Osteoblast (primary cell): ENCODE data around the gene RCOR2. TPM values are rescaled to one million over a fixed set of nuclear protein-coding genes. Genes with fewer than 3 reads are reported as not detected.

Experiments used
- DNase-seq: peaks from one replicate; pipeline ENCODE4 v3.0.0; 2011; ENCODE audit warnings: low spot score, mixed read lengths; ENCODE audit not compliant: insufficient read length; ENCODE audit errors: missing footprints
- H2AFZ ChIP-seq: 2 replicates; pipeline ENCODE4 v1.6.0; 2011; ENCODE audit warnings: mild to moderate bottlenecking, low read length
- H3K27ac ChIP-seq: 2 replicates; pipeline ENCODE4 v1.5.1; 2011; ENCODE audit warnings: mild to moderate bottlenecking, low read depth, low read length, moderate library complexity
- H3K27me3 ChIP-seq: 2 replicates; pipeline ENCODE4 v1.6.0; 2012; ENCODE audit warnings: mild to moderate bottlenecking, control low read depth, inconsistent platforms, low read length, moderate library complexity; ENCODE audit not compliant: insufficient read depth
- H3K36me3 ChIP-seq: 2 replicates; pipeline ENCODE4 v1.5.1; 2011; ENCODE audit warnings: mild to moderate bottlenecking, low read length, control low read depth, moderate library complexity; ENCODE audit not compliant: insufficient read depth
- H3K4me1 ChIP-seq: 2 replicates; pipeline ENCODE4 v1.5.1; 2011; ENCODE audit warnings: mild to moderate bottlenecking, low read length, control low read depth, moderate library complexity; ENCODE audit not compliant: insufficient read depth
- H3K4me2 ChIP-seq: 2 replicates; pipeline ENCODE4 v1.6.0; 2011; ENCODE audit warnings: mild to moderate bottlenecking, low read length; ENCODE audit not compliant: insufficient read depth
- H3K4me3 ChIP-seq: fragments of 200-600 bp; sonication (generic); 3 replicates; pipeline ENCODE4 v1.5.1; 2012; ENCODE audit warnings: mild to moderate bottlenecking, low read length, inconsistent platforms; ENCODE audit not compliant: insufficient read depth
- H3K79me2 ChIP-seq: 2 replicates; pipeline ENCODE4 v1.6.0; 2012; ENCODE audit warnings: mild to moderate bottlenecking, low read length, control low read depth, inconsistent platforms; ENCODE audit not compliant: insufficient read depth
- H3K9me3 ChIP-seq: 2 replicates; pipeline ENCODE4 v1.5.1; 2011; ENCODE audit warnings: low read depth, low read length, control low read depth
- H4K20me1 ChIP-seq: 2 replicates; pipeline ENCODE4 v1.6.0; 2012; ENCODE audit warnings: mild to moderate bottlenecking, low read length, control low read depth; ENCODE audit not compliant: insufficient read depth
- total RNA-seq: library from RNA; depleted of rRNA; stranded (reverse); fragments of >200 nt; gene quantifications from 2 replicates; pipeline ENCODE4 v1.2.3, GENCODE V29; 2012
- TF ChIP-seq, protein P1 (sequence below): IDR thresholded peaks from 2 replicates; pipeline ENCODE4 v1.5.1; 2011; ENCODE audit warnings: mild to moderate bottlenecking, low read depth, low read length, moderate library complexity; ENCODE audit errors: extremely low read depth

Gene RCOR2
- total RNA-seq, 1 donor, result under 0.01 TPM

- H3K27ac ChIP-seq, result peak overlapping the region; percentile 49
- TF ChIP-seq, protein P1, sequence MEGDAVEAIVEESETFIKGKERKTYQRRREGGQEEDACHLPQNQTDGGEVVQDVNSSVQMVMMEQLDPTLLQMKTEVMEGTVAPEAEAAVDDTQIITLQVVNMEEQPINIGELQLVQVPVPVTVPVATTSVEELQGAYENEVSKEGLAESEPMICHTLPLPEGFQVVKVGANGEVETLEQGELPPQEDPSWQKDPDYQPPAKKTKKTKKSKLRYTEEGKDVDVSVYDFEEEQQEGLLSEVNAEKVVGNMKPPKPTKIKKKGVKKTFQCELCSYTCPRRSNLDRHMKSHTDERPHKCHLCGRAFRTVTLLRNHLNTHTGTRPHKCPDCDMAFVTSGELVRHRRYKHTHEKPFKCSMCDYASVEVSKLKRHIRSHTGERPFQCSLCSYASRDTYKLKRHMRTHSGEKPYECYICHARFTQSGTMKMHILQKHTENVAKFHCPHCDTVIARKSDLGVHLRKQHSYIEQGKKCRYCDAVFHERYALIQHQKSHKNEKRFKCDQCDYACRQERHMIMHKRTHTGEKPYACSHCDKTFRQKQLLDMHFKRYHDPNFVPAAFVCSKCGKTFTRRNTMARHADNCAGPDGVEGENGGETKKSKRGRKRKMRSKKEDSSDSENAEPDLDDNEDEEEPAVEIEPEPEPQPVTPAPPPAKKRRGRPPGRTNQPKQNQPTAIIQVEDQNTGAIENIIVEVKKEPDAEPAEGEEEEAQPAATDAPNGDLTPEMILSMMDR, result no peak
- H3K36me3 ChIP-seq, result peaks cover 5% of the 10 kb centered on the region
- peak overlapping the region; percentile 52 for H3K4me2 ChIP-seq
- H3K79me2 ChIP-seq, result peaks cover 90% of the 10 kb centered on the region
- peaks cover 18% of the 10 kb centered on the region for H3K4me1 ChIP-seq
- peak; percentile 93 for DNase-seq
- no peaks in the 10 kb centered on the region for H3K9me3 ChIP-seq
- H2AFZ ChIP-seq, result no peak overlapping the region
- no peak overlapping the region for H3K4me3 ChIP-seq
- no peaks in the 10 kb centered on the region for H3K27me3 ChIP-seq
- peaks cover 59% of the 10 kb centered on the region for H4K20me1 ChIP-seq
Observed at GRCh38 chr11:63879598-63880402, 37.2 kb downstream of the RCOR2 start.

DNA sequence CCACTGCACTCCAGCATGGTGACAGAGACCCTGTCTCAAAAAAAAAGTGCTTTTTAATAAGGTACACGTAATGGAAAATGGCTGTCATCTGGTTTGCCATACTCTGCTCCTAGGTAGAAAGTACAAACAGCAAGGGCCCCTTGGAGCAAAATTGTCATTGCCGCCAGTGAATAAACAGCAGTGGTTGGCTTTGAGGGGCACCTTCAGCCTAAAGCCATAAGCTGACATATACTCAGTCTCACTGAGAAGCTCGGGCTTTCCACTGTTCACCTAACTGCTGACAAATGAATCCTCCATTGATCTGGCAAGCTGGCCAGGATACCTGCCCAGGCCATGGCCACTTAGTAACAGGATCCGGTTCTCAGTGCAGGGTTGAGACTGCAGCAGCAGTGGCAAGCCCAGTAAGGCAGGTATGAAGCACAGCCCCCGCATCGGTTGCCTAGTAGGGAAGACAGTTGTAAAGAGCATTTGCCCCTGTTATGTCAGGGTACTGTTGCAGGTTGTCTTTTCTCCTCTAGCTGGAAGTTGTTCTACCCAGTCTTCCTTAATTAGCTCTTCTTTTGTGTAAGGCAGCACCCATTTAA is 39.2 kb downstream of the RCOR2 start:
- Histone ChIP-seq H3K27me3 (no peaks in the 10 kb centered on the region), H4K20me1 (peaks cover 66% of the 10 kb centered on the region), H3K4me3 (no peak overlapping the region), H3K4me1 (peaks cover 23% of the 10 kb centered on the region), H3K36me3 (no peaks in the 10 kb centered on the region), H3K27ac (no peak overlapping the region), H3K79me2 (peaks cover 90% of the 10 kb centered on the region), H3K4me2 (no peak overlapping the region), H2AFZ (no peak overlapping the region), H3K9me3 (no peaks in the 10 kb centered on the region)
- no peak for DNase-seq
- TF ChIP-seq, protein P1, result no peak

GRCh38 chr11:63876616-63877015 is 40.3 kb downstream of the RCOR2 start:
- H4K20me1 ChIP-seq, result peaks cover 71% of the 10 kb centered on the region
- no peak for DNase-seq
- no peaks in the 10 kb centered on the region for H3K27me3 ChIP-seq
- no peak overlapping the region for H3K27ac ChIP-seq
- peaks cover 84% of the 10 kb centered on the region for H3K79me2 ChIP-seq
- H3K4me3 ChIP-seq, result no peak overlapping the region
- TF ChIP-seq, protein P1, result no peak
- H3K4me1 ChIP-seq, result peaks cover 34% of the 10 kb centered on the region
- H3K4me2 ChIP-seq, result no peak overlapping the region
- no peaks in the 10 kb centered on the region for H3K36me3 ChIP-seq
- H2AFZ ChIP-seq, result no peak overlapping the region
- H3K9me3 ChIP-seq, result no peaks in the 10 kb centered on the region

GRCh38 chr11:63875506-63876065 is 41.4 kb downstream of the RCOR2 start:
- peaks cover 73% of the 10 kb centered on the region for H4K20me1 ChIP-seq
- H3K36me3 ChIP-seq, result no peaks in the 10 kb centered on the region
- H3K4me3 ChIP-seq, result no peak overlapping the region
- H3K27me3 ChIP-seq, result no peaks in the 10 kb centered on the region
- TF ChIP-seq, protein P1, result no peak
- H3K4me1 ChIP-seq, result peaks cover 41% of the 10 kb centered on the region
- no peak for DNase-seq
- H3K4me2 ChIP-seq, result no peak overlapping the region
- H3K27ac ChIP-seq, result no peak overlapping the region
- no peaks in the 10 kb centered on the region for H3K9me3 ChIP-seq
- H3K79me2 ChIP-seq, result peaks cover 83% of the 10 kb centered on the region
- H2AFZ ChIP-seq, result no peak overlapping the region
